Panc1 (cell line): ENCODE measurements around the gene BAIAP3. TPM values are rescaled to one million over a fixed set of nuclear protein-coding genes. Genes with fewer than 3 reads are reported as not detected.

Experiments
- ATAC-seq: fragments of 200-7000 bp; cut with Tn5 transposase; 2 replicates; pipeline ENCODE4 v1.9.1; 2020; ENCODE audit warnings: mild to moderate bottlenecking, moderate library complexity
- BruUV-seq: library from RNA; stranded (reverse); fragments of 400-500 nt; replicated peaks from 2 replicates; lab custom pipeline; 2021; lab: Mats Ljungman, UMichigan
- CTCF ChIA-PET: fragments of 300-600 bp; sonication (Branson Sonifier 250); formaldehyde crosslinking; loops from one replicate; lab custom pipeline; 2022; ENCODE audit warnings: antibody characterized with exemption; lab: Charles Lee
- POLR2A ChIA-PET: fragments of 300-600 bp; sonication (Branson Sonifier 250); formaldehyde crosslinking; loops from one replicate; lab custom pipeline; 2022; ENCODE audit warnings: antibody characterized with exemption; lab: Charles Lee
- DNase-seq: peaks from one replicate; pipeline ENCODE4 v3.0.0-alpha.2; 2010; ENCODE audit warnings: low read depth, low spot score
- H3K27ac ChIP-seq: 2 replicates; pipeline ENCODE4 v1.5.1; 2011; ENCODE audit warnings: mild to moderate bottlenecking, low read length, inconsistent platforms
- H3K27me3 ChIP-seq: fragments of 200-500 bp; sonication (Bioruptor generic); 2 replicates; pipeline ENCODE4 v1.6.0; 2014; ENCODE audit warnings: low read length, inconsistent platforms; ENCODE audit not compliant: control insufficient read depth, insufficient read depth
- H3K36me3 ChIP-seq: fragments of 200-500 bp; sonication (Bioruptor generic); 2 replicates; pipeline ENCODE4 v1.5.1; 2014; ENCODE audit warnings: inconsistent platforms, mild to moderate bottlenecking, low read length, moderate library complexity; ENCODE audit not compliant: control insufficient read depth, insufficient read depth
- H3K4me1 ChIP-seq: 2 replicates; pipeline ENCODE4 v1.5.1; 2011; ENCODE audit warnings: inconsistent platforms, mild to moderate bottlenecking, low read length, moderate library complexity; ENCODE audit not compliant: control insufficient read depth, insufficient read depth
- H3K4me3 ChIP-seq, 2 experiments: 2 replicates each; pipeline ENCODE4 v1.5.1; 2011 to 2012; ENCODE audit warnings: low read depth in 2 of 2, low read length in 2 of 2, mild to moderate bottlenecking in 2 of 2, inconsistent platforms in 1 of 2, moderate library complexity in 1 of 2
- H3K9me3 ChIP-seq: fragments of 200-500 bp; sonication (Bioruptor generic); 2 replicates; pipeline ENCODE4 v1.5.1; 2014; ENCODE audit warnings: low read depth, mild to moderate bottlenecking, inconsistent platforms, low read length, moderate library complexity; ENCODE audit not compliant: control insufficient read depth, insufficient read depth
- POLR2AphosphoS5 ChIP-seq: IDR thresholded peaks from 2 replicates; pipeline ENCODE4 v1.6.1; 2012; ENCODE audit warnings: mild to moderate bottlenecking, low read depth, low read length, moderate library complexity
- SIN3A ChIP-seq: IDR thresholded peaks from 2 replicates; pipeline ENCODE4 v1.6.1; 2012; ENCODE audit warnings: low read depth, mild to moderate bottlenecking, low read length, moderate library complexity, borderline replicate concordance; ENCODE audit not compliant: insufficient read depth
- TCF7L2 ChIP-seq: IDR thresholded peaks from 2 replicates; pipeline ENCODE4 v1.6.1; 2011; ENCODE audit warnings: mild to moderate bottlenecking, low read depth, low read length, inconsistent platforms
- in situ Hi-C: cut with HindIII; loops from 2 replicates; pipeline ENCODE4 v1.10.0; 2016; ENCODE audit warnings: low sequenced_read_pairs, low pct_unique_long_range_greater_than_20kb
- intact Hi-C: fragments of 100-400 bp; cut with micrococcal nuclease; formaldehyde crosslinking; loops from one replicate; pipeline ENCODE4 v1.10.0; 2022; ENCODE audit not compliant: unreplicated experiment
- total RNA-seq: library from RNA; stranded (reverse); gene quantifications from one replicate; pipeline ENCODE4 v1.2.1, GENCODE V29; 2021; ENCODE audit not compliant: unreplicated experiment
- TF ChIP-seq, protein P1 (sequence below): fragments of 450-650 bp; IDR thresholded peaks from 2 replicates; pipeline ENCODE4 v1.5.1; 2017; ENCODE audit warnings: mild to moderate bottlenecking
- TF ChIP-seq, protein P2 (sequence below), 2 experiments: IDR thresholded peaks; 2 replicates each; pipeline ENCODE4 v1.6.1; 2011 to 2012; ENCODE audit warnings: low read depth in 2 of 2, control low read depth in 1 of 2, low read length in 1 of 2, mild to moderate bottlenecking in 1 of 2, moderate library complexity in 1 of 2; ENCODE audit not compliant: insufficient read depth in 1 of 2

BAIAP3 gene
- total RNA-seq, 1 experiment from 2014 or later, result 9.4 TPM

DNA sequence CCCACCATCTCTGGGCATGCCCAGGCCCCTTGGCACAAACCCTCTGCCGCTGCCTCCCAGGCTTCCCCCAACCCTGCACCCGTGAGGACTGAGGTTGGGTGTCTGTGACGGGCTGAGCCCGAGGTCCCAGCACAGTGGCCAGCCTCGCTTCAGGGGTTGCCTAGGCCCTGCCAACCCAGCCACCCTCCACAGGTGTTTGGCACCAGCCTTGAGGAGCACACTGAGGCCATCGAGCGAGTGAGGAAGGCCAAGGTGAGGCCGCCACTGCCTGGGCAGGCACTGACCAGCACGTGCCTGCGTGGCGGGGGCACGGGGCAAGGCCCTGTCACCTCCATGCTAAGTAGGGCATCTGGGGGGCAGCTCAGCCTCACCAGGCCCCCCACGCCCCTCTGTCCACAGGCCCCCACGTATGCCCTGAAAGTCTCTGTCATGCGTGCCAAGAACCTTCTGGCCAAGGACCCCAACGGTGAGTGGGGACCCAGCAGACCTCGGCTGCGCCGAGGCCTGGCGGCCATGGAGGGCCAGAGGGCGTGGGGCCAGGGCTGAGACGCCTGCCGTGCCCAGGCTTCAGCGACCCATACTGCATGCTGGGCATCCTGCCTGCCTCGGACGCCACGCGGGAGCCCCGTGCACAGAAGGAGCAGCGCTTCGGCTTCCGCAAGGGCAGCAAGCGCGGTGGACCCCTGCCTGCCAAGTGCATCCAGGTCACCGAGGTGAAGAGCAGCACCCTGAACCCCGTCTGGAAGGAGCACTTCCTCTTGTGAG lies 7.5 kb downstream of the BAIAP3 start:
- POLR2A ChIA-PET, result no interaction called here
- intact Hi-C loops, result no loop called here
- BruUV-seq, result no TSS peak
- H3K36me3 ChIP-seq, result no peaks in the 10 kb centered on the region
- CTCF ChIA-PET, result no interaction called here
- no peak overlapping the region for H3K4me3 ChIP-seq
- no peak for ATAC-seq
- DNase-seq, result no peak
- no peaks in the 10 kb centered on the region for H3K9me3 ChIP-seq
- in situ Hi-C loops, result no loop called here
- H3K27ac ChIP-seq, result no peak overlapping the region
- H3K27me3 ChIP-seq, result no peaks in the 10 kb centered on the region
- TF ChIP-seq, protein P1, sequence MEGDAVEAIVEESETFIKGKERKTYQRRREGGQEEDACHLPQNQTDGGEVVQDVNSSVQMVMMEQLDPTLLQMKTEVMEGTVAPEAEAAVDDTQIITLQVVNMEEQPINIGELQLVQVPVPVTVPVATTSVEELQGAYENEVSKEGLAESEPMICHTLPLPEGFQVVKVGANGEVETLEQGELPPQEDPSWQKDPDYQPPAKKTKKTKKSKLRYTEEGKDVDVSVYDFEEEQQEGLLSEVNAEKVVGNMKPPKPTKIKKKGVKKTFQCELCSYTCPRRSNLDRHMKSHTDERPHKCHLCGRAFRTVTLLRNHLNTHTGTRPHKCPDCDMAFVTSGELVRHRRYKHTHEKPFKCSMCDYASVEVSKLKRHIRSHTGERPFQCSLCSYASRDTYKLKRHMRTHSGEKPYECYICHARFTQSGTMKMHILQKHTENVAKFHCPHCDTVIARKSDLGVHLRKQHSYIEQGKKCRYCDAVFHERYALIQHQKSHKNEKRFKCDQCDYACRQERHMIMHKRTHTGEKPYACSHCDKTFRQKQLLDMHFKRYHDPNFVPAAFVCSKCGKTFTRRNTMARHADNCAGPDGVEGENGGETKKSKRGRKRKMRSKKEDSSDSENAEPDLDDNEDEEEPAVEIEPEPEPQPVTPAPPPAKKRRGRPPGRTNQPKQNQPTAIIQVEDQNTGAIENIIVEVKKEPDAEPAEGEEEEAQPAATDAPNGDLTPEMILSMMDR, result no peak
- TF ChIP-seq, protein P2, sequence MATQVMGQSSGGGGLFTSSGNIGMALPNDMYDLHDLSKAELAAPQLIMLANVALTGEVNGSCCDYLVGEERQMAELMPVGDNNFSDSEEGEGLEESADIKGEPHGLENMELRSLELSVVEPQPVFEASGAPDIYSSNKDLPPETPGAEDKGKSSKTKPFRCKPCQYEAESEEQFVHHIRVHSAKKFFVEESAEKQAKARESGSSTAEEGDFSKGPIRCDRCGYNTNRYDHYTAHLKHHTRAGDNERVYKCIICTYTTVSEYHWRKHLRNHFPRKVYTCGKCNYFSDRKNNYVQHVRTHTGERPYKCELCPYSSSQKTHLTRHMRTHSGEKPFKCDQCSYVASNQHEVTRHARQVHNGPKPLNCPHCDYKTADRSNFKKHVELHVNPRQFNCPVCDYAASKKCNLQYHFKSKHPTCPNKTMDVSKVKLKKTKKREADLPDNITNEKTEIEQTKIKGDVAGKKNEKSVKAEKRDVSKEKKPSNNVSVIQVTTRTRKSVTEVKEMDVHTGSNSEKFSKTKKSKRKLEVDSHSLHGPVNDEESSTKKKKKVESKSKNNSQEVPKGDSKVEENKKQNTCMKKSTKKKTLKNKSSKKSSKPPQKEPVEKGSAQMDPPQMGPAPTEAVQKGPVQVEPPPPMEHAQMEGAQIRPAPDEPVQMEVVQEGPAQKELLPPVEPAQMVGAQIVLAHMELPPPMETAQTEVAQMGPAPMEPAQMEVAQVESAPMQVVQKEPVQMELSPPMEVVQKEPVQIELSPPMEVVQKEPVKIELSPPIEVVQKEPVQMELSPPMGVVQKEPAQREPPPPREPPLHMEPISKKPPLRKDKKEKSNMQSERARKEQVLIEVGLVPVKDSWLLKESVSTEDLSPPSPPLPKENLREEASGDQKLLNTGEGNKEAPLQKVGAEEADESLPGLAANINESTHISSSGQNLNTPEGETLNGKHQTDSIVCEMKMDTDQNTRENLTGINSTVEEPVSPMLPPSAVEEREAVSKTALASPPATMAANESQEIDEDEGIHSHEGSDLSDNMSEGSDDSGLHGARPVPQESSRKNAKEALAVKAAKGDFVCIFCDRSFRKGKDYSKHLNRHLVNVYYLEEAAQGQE (IDR thresholded peaks at IDR 0.05; ENCODE audit: insufficient read depth in 1 of 2, low read depth in 2 of 2, low read length in 1 of 2), result no peak
- TF ChIP-seq TCF7L2 (no peak), SIN3A (no peak), POLR2AphosphoS5 (no peak)
- peaks cover 3% of the 10 kb centered on the region; the same call in 1 of the 2 replicates for H3K4me1 ChIP-seq

DNA sequence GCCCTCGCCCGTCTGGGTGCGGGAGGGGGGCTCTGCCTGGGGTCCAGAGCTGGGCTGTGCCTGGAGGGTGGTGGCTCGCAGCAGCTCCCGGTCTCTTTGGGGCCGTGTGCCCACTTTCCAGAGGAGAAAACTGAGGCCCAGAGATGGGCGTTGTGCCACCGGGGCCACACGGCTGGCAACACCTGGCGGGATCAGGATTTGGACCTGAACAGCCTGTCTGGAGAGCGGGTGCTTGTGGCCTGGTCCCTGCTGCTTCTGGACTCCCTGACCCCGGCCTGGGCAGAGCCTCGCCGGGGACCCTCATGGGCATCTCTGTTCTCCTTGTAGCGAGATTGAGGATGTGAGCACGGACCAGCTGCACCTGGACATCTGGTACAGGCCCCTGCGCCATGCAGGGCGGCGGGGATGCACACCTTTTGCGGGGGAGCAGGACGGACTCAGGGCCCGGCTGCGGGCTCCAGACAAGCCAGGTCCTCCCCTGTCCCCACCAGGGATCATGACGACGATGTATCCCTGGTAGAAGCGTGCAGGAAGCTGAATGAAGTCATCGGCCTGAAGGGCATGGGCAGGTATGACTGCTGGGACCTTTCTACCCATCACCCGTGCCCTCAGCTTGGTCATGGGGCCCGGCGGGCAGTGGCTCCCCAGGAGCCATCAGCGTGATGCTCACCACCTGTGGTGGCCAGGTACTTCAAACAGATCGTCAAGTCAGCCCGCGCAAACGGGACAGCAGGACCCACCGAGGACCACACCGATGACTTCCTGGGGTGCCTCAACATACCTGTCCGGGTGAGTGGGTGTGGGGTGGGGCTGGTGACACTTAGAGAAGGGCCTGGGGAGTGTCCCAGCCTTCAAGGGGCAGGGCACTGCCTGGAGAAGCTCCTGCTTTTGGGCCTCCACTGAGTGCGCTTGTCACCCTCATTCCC lies 8.3 kb downstream of the BAIAP3 start:
- DNase-seq (no peak), ATAC-seq (no peak)
- H3K4me3 ChIP-seq, result no peak overlapping the region
- intact Hi-C loops (no loop called here), in situ Hi-C loops (no loop called here)
- TF ChIP-seq TCF7L2 (no peak), POLR2AphosphoS5 (no peak)
- TF ChIP-seq, protein P1, result no peak
- ChIA-PET CTCF (interaction anchor here (1.9 kb wide), 1 partner anchor 11 kb away, joined by 7 read pairs; no protein-coding TSS in a partner anchor), POLR2A (no interaction called here)
- H3K36me3 ChIP-seq, result no peaks in the 10 kb centered on the region
- no peak overlapping the region for H3K27ac ChIP-seq
- BruUV-seq, result no TSS peak
- no peaks in the 10 kb centered on the region for H3K9me3 ChIP-seq
- H3K4me1 ChIP-seq, result peaks cover 3% of the 10 kb centered on the region; the same call in 1 of the 2 replicates
- no peaks in the 10 kb centered on the region for H3K27me3 ChIP-seq
